ENCODE data around the gene RNF157.

Gene RNF157

DNA sequence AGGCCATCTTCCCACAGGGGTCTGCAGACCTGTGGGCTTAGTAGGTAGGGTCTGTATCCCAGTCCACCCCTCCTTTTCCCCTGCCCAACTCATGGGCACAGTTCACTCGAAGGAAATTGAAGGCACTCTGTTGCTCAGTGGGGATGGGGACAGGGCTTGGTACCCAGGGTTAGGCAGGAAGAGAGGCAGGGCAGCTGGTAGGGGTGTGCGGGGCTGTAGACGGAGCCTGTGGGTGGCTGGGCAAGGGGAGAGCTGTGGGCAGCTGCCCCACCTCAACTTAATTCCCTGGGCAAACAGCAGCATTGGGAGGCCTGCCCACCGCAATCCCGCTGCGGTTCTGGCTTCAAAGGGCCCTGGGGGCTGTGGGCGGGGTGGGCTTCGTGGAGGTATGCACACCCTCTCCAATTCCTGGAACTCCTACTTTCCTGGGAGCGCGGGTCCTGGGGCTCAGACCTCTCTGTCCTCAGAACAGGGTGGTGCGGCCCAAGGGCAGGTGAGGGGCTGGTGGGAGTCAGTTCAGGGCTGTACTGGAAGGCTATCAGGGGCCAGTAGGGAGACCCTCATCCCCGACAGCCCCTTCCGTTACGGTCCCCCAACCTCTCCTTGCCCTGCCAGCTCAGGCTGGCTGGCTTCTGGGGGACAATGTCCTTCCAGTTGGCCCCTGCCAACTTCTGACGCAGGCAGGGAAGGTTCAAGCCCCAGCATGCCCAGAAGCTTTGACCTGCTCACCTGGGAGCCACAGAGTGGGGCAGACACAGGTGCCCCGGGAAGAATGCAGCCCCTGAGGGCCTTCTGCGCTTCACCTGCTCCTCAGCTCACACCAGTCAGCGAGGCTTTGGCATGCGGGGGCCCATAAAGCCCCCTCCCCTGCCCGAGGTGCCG lies 108.4 kb downstream of the RNF157 start:
- TF ChIP-seq, protein P1, sequence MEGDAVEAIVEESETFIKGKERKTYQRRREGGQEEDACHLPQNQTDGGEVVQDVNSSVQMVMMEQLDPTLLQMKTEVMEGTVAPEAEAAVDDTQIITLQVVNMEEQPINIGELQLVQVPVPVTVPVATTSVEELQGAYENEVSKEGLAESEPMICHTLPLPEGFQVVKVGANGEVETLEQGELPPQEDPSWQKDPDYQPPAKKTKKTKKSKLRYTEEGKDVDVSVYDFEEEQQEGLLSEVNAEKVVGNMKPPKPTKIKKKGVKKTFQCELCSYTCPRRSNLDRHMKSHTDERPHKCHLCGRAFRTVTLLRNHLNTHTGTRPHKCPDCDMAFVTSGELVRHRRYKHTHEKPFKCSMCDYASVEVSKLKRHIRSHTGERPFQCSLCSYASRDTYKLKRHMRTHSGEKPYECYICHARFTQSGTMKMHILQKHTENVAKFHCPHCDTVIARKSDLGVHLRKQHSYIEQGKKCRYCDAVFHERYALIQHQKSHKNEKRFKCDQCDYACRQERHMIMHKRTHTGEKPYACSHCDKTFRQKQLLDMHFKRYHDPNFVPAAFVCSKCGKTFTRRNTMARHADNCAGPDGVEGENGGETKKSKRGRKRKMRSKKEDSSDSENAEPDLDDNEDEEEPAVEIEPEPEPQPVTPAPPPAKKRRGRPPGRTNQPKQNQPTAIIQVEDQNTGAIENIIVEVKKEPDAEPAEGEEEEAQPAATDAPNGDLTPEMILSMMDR (IDR thresholded peaks at IDR 0.05; ENCODE audit: low read depth, low read length, missing control alignments), result no peak
- H3K4me3 ChIP-seq (ENCODE audit: low read depth, low read length), result no peak overlapping the region
- DNase-seq (ENCODE audit: low read depth), result no peak

DNA sequence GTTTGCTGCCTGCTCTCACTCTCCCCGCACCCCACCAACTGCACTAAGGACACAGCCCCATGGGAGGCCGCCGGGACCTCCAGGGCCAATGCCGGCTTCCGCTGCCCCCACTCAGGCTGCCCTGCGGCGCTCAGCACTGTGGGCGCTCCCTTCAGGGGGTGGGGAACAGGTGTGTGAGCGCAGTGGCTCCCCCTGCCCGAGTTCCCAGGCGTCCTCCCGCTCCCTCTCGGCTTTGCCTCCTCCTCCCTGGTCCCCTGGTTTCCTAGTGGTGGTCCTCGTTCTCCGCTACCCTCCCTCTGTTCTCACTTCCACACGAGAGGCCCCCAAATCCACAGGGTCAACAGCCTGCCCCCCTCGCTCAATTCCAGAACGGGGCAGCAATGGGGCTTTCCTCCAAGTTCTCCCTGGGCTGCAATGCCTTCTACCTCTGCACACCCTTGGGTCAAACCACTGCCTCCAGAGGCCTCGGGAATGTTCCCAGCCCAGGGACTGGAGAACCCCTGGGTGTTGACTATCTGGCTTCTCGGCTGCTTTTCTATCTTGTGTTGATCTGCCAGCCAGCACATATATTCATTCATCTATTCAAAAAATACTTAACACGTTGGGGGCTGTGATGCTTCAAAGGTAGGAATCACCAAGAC lies 109.1 kb downstream of the RNF157 start:
- DNase-seq (ENCODE audit: low read depth), result no peak
- H3K4me3 ChIP-seq (ENCODE audit: low read depth, low read length), result no peak overlapping the region
- TF ChIP-seq, protein P1 (IDR thresholded peaks at IDR 0.05; ENCODE audit: low read depth, low read length, missing control alignments), result no peak

DNA sequence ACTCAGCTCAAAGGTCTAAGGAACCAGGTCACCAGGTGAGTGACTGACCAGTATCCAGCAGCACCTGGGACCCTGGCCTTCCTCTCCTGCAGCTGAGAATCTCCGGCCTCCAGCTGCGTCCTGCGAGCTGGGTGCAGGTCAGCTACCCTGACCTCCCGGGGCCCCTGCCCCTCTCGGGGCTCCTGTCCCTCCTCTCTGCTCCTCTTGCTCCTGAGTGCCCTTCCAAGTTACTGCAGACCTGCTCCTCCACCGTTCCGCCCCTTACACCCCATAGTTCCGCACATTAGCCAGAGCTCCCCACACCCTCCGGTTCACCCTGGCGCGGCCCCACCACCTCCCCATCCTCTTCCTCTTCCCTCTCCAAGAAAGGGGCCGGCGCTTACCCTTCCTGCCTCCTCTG lies 109.8 kb downstream of the RNF157 start:
- no peak overlapping the region for H3K4me3 ChIP-seq (ENCODE audit: low read depth, low read length)
- no peak for DNase-seq (ENCODE audit: low read depth)
- TF ChIP-seq, protein P1 (IDR thresholded peaks at IDR 0.05; ENCODE audit: low read depth, low read length, missing control alignments), result no peak

DNA sequence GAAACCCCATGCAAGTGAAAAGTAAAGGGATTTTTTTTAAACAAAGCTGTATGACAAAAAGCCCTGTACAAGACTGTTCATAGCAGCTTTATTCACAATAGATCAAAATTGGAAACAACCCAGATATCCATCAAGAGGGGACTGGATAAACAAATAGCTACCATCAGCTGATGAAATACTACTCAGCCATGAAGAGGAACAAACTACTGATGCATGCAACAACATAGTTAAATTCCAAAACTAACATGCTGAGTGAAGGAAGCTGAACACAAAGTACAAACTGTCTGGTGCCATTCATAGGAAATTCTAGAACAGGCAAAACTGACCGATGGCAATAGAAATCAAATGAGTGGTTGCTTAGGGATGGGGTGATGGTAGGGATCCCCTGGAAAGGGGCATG lies 114.4 kb downstream of the RNF157 start:
- TF ChIP-seq, protein P1 (IDR thresholded peaks at IDR 0.05; ENCODE audit: low read depth, low read length, missing control alignments), result no peak
- no peak for DNase-seq (ENCODE audit: low read depth)
- H3K4me3 ChIP-seq (ENCODE audit: low read depth, low read length), result no peak overlapping the region

DNA sequence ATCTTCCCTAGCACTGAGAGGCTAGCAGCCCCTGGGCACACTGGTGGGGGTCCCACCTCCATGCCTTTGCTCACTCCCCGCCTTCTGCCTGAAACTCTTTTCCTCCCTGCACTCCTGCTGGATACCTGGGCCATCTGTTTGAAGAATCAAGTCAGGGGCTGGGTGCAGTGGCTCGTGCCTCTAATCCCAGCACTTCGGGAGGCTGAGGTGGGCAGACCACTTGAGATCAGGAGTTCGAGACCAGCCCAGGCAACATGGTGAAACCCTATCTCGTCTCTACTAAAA lies 115.0 kb downstream of the RNF157 start:
- no peak for DNase-seq (ENCODE audit: low read depth)
- no peak overlapping the region for H3K4me3 ChIP-seq (ENCODE audit: low read depth, low read length)
- TF ChIP-seq, protein P1 (IDR thresholded peaks at IDR 0.05; ENCODE audit: low read depth, low read length, missing control alignments), result no peak

DNA sequence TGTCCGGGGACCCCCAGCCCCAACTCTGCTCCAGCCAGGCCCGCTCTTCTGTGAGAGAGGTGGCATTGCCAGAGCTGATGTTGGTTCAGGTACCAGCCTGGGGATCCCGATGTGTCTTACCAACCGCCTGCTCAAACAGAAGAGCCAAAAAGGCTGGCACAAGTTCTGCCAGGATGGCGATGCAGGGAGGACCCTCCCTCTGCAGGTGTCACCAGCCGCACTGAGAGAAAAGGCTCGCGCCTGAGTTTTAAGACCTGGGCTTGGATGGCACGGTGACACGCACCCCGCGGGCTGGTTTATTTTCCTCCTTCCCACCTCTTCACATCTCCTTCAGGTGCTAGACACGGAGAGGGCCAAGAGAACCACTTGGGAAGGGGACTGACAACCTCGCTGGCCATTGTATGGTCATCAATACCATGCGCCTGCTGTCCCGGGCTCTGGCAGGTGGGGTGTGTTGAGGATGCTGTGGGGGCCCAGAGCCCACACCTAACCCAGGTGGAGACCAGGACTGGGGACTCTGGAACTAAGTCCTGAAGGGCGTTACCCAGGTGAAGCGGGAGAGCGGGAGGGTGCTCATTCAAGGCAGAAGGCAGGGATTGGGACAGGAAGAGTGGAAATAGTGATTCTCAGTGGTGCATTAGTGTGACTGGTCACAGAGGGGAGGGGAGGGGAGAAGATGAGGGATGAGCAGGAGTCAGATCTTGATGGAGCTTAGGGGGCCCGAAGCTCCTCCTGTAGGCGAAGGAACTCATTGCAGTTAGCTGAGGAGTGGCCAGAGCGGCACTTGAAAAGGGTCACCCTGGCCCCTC lies 115.5 kb downstream of the RNF157 start:
- DNase-seq (ENCODE audit: low read depth), result no peak
- TF ChIP-seq, protein P1 (IDR thresholded peaks at IDR 0.05; ENCODE audit: low read depth, low read length, missing control alignments), result peak; percentile 55
- H3K4me3 ChIP-seq (ENCODE audit: low read depth, low read length), result no peak overlapping the region

All from GM12864 (cell line).